Midbrain (tissue), 1 donor: ENCODE data around the gene EPHA5.

Source experiments
- DNase-seq: peaks from one replicate; lab custom pipeline; 2025; lab: John Stamatoyannopoulos, UW

EPHA5 gene

DNA sequence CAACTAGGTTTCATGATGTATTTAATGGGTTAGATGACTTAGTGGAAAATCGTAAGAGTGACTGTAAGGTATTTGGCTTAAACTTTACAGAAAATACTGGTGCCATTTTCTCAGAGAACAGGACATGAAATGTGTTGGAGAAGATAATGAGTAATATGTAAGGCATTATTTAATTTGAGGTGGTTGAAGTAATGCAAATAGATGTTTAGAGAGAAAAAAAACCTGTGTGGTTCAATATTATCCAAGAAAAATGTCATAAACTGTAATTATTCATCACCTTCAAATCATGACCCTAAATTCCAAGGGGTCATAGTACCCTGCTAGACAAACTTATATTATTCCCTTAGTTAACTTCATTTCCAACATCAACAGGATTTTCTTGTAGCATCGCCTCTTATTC, 171.7 kb downstream of the EPHA5 start:
- no peak for DNase-seq

DNA sequence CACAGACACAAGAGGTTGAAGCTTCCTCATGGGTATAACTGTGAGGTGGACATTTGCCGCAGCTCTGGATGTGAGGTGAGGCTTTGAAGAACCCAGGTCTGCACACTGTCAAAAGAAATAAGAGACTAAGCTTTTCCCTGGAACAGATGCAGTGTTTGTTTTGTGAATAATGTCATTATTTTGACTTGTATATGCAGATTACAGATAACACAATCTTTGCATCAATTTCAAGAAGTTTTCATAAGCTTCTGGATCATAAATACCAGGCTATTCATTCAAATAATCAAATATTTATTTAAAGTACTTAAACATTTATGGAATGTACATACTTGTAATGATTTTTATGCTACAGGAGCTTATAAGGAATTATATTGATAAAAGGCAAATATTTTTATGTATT, 174.8 kb downstream of the EPHA5 start:
- DNase-seq, result no peak

DNA sequence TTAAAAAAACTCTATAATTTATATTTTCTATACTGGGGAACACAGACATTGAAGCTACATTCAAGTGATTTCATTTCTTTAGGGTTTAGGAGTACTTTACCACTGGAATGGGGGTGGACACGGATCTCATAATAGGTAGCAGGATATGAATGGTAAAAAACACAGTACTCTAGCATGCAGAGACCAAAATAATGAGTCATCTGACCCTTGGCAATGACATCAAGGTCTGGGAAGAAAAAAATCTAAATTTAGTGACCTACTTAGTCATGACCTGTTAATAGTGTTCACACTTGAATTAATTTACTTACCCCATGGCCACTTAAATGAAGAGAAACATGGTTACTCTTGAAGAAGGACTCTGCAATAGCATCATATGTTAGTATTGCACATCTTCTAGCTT, 187.9 kb downstream of the EPHA5 start:
- DNase-seq, result no peak

DNA sequence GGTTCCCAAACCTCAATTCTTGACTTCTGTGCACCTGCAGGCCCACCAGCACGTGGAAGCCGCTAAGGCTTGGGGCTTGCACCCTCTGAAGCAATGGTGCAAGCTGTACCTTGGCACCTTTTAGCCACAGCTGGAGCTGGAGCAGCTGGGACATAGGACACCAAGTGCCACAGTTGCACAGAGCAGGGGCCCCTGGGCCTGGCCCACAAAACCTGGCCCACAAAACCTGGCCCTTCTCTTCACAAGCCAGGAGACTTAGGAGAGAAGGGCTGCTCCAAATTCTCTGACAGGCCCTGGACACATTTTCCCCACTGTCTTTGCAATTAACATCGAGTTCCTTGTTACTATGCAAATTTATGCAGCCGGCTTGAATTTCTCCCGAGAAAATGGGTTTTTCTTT, 197.8 kb downstream of the EPHA5 start:
- DNase-seq, result no peak

DNA sequence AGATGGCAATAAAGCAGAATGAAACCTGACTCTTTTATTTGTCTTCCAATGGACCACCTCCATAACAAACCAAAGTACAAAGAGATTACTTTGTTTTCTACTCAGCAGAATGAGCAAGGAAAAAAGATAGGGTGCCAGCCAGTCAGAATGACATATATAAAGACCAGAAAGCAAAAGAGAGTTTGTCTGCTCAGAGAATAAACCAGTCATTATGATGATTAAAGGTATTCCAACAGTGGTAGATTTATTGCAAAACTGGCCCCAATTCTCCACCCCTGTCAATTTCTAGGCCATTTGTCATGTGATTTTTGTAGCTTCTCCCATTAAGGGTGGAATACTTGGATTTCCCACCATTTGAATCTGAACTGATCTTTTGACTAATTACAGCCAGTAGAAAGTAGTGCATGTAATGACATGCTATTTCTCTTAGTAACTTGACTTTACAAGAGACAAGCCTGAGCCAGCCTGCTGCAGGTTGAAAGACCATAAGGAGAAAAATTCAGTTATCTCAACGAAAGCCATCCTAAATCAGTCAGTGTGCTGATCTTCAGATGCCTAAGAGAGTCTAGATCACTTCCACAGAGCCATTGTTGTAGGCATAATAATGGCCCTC, 203.1 kb downstream of the EPHA5 start:
- DNase-seq, result no peak

DNA sequence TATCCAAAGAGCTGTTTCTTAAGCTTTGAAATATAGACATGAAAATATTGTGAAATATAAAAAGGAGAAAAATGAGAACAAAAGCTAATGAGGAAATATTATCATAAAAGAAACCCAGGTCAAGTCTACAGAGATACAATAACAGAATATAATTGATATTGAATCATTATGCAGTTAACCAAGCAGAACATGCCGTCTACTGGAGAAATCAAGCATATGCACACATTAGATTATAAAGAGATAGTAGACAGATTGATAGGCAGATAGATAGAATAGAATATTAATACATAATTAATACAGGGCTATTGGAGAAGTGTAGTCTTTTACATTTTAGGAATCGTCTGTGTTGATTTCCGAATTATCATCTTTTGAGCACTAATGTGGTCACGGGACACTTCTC, 208.5 kb downstream of the EPHA5 start:
- no peak for DNase-seq

DNA sequence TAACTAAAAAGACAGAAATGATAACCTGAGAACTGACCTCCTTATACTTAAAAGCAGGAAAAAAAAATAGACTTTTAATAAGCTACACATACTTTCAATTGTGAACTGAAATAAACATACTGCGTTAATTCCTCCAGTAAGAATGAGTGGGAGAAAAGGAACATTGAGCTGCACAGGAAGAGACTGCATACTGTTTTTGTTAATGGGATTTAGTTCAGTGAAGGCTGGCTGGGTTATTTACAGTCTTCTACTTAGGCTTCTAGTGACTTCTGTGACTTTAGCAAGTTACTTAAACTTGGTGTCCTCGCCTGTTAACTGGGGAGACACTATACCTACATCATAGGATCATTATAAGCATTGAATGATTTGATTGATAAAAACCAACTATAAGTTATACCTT, 213.3 kb downstream of the EPHA5 start:
- DNase-seq, result no peak

DNA sequence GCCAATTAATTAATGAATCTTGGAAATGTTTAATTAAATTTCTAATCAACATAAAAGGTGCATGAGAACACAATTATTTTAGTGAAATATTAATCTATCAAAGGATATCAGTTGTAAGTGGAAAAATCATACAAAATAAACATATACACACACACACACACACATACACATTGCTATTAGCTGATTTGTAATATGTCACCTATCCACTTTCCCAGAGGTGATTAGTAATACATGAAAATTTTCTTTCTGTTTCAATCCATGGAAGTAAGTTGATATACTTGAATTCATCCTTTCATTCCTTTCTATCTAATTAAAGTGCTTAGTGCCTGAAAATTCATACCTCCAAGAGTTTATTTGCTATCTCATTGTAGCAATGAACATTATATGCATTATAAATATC, 213.7 kb downstream of the EPHA5 start:
- no peak for DNase-seq

DNA sequence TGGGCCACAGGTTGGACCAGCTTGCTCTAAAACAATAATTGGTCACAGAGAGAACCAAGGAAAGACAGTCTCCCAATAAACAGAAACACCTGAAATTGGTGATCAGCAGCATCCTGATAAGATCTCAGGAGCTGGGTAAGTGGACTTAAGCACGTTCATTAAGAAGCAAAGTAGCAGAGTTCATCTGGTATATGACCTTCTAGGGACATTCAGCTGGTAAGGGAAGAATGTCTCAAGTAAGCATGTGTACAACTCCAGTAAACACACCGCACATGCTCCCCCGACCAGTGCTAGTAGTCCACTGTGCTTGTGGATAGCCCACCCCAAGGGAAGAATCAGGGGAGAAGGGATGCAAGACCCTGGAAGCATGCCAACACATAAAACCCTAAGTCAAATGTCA, 216.9 kb downstream of the EPHA5 start:
- DNase-seq, result no peak

DNA sequence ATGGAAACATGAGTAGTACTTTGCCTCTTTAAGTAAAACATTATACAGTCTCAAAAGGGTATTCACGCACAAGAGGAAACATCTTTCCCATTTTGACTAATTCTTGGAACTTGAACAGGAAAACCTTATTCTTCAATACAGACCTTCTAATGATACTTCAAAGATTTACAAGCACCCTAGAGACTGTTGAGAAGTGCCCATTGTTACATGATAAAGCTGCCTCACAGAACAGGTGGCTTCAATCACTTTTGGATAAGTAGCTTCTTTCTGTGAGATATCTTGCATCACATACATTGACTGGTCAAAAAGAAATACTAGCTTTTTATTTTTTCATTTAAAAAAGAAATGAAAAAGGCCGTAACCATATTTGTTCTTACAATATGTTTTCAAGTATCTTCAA, 219.4 kb downstream of the EPHA5 start:
- no peak for DNase-seq

DNA sequence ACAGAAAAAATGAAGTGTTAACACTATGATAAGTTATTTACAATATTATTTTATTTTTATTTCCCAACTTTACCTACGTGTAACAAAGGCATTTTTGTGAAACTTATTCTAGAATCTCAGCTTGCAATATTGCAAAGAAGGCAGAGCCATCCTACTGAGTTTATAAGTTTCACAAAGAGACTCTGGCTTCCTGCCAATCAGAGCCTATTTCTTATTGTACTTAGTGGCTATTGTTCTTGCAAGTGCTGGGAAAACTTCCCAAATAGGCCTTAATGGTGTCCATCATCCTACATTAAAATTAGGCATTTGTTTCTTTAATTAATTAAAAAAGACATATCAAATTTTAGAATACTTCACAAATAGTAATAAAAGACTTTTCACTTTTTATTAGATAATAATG, 233.2 kb downstream of the EPHA5 start:
- no peak for DNase-seq

DNA sequence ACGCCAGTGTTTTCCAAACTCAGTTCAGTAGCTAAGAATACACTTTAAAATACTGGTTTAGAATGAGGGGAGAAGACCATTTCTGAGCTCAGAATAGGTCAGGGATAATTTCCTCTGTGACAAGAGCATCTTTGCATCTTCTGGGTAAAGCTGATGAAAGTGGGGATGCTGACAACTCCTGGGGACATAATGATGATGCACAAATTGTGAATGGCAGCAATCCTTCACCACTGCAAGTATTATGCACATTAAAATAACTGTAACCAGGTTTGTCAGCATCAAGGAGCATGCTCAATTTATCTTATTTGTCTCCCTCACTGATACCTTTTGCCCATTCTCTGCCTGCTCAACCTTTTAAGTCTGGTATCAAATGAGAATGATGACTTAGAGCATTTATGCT, 248.2 kb downstream of the EPHA5 start:
- no peak for DNase-seq

DNA sequence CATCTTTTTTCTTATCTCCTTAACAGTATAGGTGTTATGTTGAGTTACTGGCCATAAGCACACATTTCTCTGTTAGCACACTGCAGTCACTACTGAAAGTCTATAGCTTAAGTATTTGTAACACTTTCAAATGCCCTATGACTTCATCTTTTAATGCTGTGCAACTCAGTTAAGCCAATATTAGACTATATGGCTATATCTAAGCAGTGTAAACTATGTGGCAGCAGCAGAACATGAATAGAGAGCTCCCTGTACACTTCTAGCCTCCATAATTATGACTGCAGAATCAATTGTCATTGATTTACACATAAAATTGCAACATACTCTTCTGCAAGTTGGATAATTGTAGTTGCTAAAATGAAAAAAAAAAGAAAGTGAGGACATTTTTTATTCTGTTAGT, 250.3 kb downstream of the EPHA5 start:
- no peak for DNase-seq

DNA sequence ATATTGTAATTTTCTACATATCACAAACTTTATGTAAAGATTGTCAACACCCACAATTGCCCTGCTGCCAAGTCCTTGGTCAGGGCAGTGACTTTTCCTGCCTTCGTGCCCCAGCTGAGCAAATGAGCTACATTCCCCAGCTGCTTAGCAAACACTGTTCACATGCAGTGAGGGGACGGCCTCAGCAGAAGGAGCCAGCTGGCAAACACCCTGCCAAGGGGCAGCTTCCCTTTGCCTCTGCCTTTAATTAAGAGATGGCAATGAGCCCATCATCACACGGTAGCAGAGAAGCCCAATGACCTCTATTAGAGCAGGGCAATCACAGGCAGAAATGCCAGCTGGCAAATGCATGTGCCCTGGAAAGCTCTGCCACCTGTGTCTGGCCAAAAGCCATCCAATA, 253.4 kb downstream of the EPHA5 start:
- DNase-seq, result no peak

DNA sequence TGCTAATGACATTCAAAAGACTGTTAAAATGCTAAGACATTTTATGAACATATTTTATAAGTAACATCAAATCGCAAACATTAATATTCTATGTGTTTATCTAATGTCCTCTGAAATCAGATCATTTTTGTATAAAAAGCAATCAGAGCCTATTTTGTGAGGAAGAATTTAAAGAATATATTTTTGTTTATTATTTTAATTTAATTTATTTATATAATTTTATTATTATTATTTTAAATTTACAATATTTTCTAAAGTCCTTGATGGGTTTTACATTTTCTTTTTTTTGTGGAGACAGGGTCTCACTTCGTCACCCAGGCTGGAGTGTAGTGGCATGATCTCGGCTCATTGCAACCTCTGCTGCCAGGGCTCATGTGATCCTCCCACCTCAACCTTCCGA, 262.8 kb downstream of the EPHA5 start:
- no peak for DNase-seq

DNA sequence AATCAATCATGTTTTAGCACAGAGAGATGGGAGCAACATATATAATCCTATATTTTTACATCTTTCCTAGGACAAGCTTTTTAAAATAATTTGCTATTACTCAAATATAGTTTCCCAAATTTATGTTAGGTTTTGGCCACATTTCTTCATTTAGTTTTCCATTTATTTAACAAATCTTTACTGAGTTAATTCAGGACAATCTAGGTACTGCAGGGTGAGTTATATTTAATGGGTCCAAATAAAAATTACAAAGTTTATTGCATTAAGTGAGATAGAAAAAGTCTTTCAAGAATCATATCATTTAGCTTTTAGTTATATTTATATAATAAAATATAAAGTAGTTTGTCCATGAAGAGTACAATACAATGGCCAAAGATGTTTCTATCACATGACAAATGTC, 269.2 kb downstream of the EPHA5 start:
- no peak for DNase-seq

DNA sequence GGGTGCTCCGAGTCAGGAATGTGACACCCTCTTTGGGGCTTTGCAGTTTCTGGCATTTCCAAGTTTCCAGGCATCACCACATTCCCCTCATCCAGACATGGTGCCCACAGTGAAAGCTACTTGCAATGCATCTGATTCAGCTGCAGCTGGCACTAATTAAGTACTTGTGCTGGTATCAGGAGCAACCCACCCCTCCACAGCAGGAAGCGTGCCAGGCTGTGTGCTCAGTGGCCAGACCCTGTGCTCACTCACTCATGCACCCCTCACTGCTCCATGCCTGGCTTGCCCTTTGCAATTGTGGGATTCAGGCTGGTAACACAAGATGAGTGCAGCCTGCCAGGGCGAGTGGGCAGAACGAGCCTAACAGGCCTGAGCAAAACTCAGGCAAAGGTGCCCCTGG, 271.2 kb downstream of the EPHA5 start:
- no peak for DNase-seq

DNA sequence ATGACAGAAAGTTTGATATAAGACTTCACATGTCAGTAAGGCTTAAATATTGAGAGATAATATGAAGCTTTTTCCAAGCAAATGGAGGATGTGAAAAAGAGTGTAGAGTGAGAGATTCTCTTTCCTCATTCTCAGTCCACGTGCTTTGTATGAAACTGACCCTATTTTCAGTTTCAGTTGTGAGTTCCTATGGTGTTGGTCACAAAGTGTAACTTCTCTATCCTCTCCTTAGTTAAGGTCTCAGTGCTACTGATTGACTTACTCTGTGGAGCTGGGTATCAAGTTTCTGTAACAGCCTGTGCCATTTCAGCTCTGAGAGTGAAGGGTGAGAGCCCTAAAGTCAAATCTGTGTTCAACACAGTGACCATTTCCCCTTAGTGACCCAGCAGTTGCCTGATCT, 277.2 kb downstream of the EPHA5 start:
- no peak for DNase-seq

DNA sequence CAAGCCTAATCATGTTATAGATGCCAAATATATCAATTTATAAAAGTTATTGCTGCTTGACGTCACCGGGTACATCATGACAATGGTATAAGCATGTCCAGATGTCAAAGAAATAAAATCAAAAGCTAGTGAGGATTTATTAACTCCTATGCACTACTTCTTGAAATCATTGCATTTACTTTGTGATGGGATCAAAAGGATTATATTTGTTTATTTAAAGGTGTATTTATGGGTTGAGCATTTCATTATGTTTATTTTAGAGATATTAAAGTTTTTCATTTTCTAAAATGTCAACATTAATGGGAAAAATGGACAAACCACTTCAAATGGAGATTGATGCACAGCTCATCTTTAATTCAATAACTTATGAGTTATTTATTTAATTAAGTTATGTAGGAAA, 277.8 kb downstream of the EPHA5 start:
- no peak for DNase-seq

DNA sequence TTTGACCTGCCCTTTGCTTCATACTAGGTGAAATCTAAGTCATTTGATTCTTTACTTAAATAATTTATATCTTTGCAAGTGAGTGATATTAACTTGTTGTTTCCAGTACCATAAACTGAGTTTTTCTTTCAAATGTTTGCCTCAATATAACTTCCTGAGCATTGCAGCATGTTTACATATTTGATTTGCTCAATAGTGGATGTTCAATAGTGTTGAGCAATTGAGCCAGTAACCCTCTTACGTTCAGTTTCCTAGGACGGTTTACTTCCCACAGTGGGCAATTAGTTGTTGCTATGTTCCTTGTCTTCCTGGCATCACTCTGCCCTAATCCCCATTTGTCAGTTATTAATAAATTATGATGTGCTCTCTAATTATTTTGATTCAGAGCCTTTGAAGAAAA, 278.5 kb downstream of the EPHA5 start:
- DNase-seq, result no peak

DNA sequence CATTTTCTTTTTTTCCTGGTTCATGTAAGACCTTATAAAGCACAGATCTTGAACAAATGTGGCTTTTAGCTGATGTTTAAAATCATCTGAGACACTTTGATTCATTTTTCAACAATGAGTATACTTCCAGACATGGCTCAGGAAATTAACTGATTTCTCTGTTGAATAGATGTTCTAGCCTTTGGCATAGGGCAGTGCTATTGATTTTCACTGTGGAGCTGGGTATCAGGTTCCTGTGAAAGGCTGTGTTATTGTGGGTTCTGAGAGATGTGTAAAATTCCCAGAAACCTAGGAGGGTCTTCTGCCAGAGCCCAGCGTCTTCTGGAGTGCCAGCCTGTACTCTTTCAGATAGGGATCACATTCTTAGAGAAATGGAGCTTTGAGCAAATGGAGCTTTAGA, 278.9 kb downstream of the EPHA5 start:
- DNase-seq, result no peak

DNA sequence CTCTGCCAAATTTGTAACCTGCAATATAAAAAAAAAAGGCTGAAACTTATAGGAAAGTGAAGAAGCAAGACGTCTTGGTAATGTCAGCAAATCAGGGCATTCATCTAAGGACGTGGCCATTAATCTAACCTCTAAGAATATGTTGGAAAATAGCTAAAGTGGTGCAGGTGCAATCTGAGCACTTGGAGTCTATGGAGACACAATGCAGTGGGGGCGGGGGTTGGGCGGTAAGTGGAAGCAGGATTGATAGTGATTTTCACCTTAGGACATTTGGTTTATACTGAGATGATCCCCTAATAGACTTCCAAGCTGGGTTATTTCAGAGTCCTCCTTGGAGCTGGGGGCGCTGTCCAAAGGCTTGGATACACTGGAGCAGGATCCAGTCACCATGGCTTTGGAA, 283.4 kb downstream of the EPHA5 start:
- no peak for DNase-seq

DNA sequence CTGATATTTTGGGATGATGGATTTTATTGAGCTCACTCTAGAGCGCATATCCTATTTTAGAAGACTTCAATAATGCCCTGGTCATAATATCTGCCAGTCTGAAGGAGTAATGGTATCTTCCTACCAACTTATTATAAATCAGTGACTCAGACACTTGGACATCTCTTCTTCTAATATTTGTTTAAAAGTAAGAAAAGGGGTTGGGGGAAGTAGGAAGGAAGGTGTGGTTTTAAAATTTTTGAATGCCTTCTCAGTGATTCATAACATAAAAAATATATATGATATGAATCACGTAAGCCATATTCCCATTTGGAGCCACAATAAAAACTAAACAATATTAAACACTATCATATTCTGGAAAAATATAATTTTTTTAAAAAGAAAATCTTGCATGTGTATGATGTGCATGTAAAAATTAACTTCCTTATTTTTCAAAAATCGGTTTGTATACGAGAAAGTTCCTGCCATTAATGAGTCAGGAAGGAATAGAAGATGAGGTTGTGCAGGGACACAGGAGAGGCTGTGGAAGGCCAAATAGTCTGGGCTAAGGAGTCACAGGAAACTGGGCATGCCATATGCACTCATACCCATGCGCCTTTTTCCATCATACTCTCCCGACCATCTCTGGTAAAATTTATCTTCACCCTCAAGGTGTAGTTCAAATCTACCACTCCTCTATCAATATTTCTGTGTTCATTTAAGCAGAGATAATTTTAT, 286.5 kb downstream of the EPHA5 start:
- no peak for DNase-seq

DNA sequence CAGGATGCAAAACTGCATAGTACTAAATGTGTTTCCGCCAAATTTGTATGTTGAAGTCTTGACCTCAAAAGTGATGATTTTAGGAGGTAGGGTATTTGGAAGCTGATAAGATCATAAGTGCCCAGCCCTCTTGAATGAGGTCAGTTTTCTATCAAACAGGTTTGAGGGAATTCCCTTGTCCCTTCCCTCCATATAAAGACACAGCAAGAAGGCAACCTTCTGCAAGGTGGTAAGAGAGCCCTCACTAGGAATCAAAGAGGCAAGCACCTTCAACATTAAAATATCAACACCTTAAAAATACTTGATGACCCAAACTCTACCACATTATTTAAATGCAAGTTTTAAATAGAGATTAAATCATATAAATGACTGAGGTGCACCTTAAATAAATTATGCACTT, 288.6 kb downstream of the EPHA5 start:
- DNase-seq, result no peak
